Measurements from ENCODE around the gene OR4M1.
"Not testable (repeated sequence)": the region's sequence is repeated elsewhere in the genome, so short reads cannot be mapped to it uniquely, and the experiment has no call there.

DNA sequence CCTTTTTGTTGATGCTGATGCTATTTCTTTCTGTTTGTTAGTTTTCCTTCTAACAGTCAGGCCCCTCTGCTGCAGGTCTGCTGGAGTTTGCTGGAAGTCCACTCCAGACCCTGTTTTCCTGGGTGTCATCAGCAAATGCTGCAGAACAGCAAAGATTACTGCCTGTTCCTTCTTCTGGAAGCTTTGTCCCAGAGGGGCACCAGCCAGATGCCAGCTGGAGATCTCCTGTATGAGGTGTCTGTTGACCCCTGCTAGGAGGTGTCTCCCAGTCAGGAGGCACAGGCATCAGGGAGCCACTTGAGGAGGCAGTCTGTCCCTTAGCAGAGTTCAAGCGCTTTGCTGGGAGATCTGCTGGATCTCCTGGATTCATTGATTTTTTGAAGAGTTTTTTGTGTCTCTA, 46.6 kb downstream of the OR4M1 start:
- TF ChIP-seq, protein P1, sequence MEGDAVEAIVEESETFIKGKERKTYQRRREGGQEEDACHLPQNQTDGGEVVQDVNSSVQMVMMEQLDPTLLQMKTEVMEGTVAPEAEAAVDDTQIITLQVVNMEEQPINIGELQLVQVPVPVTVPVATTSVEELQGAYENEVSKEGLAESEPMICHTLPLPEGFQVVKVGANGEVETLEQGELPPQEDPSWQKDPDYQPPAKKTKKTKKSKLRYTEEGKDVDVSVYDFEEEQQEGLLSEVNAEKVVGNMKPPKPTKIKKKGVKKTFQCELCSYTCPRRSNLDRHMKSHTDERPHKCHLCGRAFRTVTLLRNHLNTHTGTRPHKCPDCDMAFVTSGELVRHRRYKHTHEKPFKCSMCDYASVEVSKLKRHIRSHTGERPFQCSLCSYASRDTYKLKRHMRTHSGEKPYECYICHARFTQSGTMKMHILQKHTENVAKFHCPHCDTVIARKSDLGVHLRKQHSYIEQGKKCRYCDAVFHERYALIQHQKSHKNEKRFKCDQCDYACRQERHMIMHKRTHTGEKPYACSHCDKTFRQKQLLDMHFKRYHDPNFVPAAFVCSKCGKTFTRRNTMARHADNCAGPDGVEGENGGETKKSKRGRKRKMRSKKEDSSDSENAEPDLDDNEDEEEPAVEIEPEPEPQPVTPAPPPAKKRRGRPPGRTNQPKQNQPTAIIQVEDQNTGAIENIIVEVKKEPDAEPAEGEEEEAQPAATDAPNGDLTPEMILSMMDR (IDR thresholded peaks at IDR 0.05): not testable (repeated sequence)
- TF ChIP-seq EP300, POLR2AphosphoS5, POLR2A (IDR thresholded peaks at IDR 0.05): not testable (repeated sequence)

All from suprapubic skin (tissue), 4 donors.